Inflammatory macrophage treated with lipopolysaccharide for 1 hour (primary cell): Measurements from ENCODE around the gene CHMP5.

Source experiments
- DNase-seq, 2 donors: peaks; one replicate each; pipeline ENCODE4 v3.0.0-alpha.2; 2020 to 2022

The CHMP5 gene

GRCh38 chr9:33320230-33320567 lies 55.4 kb downstream of the CHMP5 start:
- DNase-seq: no peak

- DNase-seq: peak; percentile 30 to 55
Measured at GRCh38 chr9:33320568-33321261, 55.9 kb downstream of the CHMP5 start.

- DNase-seq: no peak
Measured at GRCh38 chr9:33329117-33329563, 64.3 kb downstream of the CHMP5 start.

GRCh38 chr9:33329979-33330378 lies 65.1 kb downstream of the CHMP5 start:
- no peak for DNase-seq

- DNase-seq: no peak
Measured at GRCh38 chr9:33331377-33331891, 66.6 kb downstream of the CHMP5 start.
